Putamen (tissue), 1 donor: ENCODE results near the gene SPRR3.
"Not testable (repeated sequence)": the region's sequence is repeated elsewhere in the genome, so short reads cannot be mapped to it uniquely, and the experiment has no call there.

Experiments used
- DNase-seq: peaks from one replicate; pipeline ENCODE4 v3.0.0-alpha.2; 2016; ENCODE audit warnings: low spot score

SPRR3 gene

DNA sequence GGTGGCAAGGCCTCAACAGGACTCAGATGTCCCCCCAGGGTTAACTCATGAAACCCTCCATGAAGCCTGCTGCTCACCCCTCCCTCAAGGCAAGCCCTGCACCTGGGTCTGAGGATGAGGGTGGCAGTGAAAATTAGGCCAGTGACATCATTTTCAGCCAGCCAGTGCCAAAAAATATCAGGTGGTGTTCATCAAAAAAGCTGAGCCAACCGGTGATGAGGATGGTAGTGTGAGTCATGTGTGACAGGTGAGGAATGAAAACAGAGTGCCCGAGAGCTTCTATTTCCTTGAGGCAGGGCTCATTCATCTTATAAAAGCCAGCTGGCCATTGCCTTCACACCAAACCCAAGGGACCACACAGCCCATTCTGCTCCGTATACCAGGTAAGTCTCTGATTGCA is 17.8 kb upstream of the SPRR3 start, which contains the start of gene SPRR1A:
Gene SPRR1A (plus strand): TSS at position 339 of the 400 bp plus-strand sequence. CDS start 1,150 bp downstream, outside the sequence.
- DNase-seq: no peak

DNA sequence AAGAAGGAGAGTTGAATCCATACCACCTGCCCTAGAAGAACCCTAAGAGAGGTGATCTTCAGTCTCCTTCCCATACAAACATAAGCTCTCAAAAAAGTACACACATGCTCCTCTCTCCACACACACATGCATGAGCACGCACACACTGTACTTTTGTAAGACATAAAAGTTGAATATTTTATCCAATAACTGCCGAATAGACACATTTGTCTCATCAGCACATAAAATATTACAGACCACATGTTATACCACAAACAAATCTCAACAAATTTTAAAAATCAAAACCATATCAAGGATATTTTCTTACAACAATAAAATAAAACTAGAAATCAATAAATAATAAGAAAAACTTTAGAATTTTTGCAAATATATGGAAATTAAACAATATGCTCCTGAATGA is 15.0 kb upstream of the SPRR3 start:
- DNase-seq: no peak

DNA sequence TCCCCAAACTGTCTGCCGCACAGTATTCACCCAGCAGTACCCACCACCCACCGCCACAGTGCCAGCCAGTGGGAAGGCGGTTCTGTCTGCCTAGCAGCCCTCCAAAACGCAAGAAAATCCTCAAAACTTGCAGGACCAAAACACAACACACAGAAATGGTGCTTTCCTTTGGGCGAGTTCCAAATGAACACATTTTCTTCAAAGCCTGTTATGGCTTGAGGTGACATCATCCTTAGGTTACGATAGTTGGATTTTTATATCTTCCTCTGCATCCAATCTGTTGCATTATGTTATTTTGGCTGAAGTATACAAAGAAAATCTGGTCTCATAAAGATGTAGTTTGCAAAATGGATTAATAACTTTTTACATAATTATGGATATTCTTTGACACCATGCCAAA is 8.4 kb upstream of the SPRR3 start:
- DNase-seq: no peak

DNA sequence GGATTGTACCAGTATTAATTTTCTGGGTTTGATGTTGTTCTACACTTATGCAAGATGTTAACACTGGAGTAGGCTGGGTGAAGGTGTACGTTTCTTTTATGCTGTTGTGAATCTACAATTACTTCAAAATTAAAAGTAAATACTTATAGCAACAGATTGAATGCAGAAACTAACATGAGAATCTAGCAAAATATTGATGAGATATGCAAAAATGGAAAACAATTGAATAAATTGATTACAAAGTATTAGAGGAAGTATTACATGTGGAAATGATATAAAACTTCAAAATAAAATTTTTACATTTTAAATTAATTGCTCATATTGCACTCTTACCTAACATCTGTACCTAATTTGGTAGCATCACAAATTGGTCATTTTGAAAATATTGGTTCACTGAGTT is 5.7 kb upstream of the SPRR3 start:
- DNase-seq: no peak

DNA sequence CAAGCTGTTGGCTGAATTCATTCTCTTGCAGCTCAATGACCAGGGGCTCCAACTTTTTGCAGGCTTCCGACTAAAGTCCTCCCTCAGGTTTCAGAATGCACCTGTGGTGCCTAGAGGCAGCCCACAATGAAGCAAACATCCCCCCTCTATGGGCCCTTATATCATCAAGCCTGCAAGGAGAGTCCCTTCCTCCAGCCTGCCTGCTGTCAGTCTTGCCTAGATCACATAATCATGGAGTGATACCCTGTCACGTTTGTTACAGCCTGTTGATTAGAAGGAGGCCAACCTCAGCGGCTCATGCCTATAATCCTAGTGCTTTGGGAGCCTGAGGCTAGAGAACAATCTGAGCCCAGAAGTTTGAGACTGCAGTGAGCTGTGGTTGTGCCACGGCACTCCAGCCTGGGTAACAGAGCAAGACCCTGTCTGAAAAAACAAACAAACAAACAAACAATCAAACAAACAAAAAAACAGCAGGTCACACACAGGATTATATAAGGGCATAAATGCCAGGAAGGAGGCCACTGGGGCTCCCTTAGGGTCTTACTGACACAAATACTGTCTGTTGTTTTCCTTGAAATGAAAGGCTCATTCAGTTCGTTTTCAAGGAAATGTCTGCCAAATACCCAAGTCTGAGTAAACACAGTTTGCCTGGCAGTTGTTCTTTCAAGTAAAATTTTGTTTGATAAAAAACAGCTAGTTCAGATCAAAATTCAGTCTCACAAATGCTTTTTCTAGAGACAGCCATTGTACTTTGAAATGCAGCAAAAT is 4.7 kb upstream of the SPRR3 start:
- peak; percentile 22 for DNase-seq

DNA sequence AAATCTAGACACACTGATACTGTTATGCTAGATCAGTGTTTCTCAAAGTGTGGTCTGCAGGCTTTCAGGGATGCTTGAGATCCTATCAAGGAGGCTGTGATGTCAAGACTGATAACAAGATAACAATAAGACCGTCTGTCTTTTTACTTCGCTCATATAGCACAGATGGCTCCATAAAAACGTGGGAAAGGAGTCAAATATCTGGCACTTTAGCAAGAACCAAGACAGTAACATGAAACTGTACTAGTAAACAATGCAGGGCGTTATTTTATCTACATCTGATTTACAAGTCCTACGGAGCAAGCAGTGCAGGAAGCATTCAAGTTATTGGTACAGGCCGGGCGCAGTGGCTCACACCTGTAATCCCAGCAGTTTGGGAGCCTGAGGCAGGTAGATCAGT is 3.6 kb upstream of the SPRR3 start:
- no peak for DNase-seq

DNA sequence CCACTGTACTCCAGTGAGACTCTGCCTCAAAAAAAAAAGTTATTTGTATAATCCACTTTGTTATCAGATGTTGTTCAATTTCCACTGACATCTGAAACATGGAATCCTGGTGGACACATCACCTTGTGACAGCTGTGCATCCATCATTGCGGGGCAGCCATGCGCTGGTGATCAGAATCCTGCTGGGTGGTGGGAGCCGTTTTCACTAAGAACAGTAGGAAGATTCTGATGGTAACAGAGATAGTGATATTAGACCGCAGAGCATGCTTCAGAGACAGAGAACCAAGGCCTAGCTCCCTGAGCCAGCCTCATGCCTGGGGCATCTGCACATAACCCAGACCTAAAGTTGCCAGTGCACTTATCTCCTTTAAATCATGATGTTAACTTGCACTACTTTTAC is 3.1 kb upstream of the SPRR3 start:
- DNase-seq: no peak

DNA sequence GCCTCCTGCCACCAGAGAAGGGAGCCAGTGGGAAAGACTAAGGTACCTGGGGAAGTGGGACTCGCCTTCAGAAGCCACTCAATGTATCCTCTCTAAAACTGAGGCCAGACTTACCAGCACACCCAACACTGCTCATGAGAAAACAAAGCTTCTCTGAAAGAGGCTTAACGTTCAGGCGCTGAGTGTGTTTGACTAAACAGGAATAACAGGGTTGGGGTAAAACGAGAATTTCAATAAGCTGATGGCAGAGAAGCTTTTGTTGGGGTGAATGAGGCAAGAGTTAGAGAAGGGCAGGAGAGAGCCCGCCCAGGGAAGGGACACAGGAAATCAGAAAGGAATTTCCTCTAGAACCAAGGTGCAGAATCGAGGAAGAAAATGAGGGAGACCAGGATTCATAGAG is 1.7 kb upstream of the SPRR3 start:
- DNase-seq: no peak

DNA sequence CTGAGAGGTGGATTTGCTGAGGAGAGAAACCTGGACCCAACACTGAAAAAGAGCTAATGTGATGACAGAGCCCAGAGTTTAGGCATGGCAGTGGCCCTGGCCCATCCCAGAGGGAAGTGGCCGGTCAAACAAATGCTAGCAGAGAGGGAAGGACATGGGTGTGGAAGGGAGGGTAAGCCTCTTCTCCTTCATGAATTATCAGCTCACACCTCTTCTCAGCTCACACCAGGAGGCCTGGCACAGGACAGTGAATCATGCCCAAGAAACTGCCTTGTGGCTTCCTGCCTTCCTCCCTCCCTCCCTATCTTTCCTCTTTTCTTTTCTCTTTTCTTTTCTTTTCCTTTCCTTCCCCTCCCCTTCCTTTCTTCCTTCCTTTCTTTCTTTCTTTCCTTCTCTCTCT is 1.3 kb upstream of the SPRR3 start:
- DNase-seq: no peak

DNA sequence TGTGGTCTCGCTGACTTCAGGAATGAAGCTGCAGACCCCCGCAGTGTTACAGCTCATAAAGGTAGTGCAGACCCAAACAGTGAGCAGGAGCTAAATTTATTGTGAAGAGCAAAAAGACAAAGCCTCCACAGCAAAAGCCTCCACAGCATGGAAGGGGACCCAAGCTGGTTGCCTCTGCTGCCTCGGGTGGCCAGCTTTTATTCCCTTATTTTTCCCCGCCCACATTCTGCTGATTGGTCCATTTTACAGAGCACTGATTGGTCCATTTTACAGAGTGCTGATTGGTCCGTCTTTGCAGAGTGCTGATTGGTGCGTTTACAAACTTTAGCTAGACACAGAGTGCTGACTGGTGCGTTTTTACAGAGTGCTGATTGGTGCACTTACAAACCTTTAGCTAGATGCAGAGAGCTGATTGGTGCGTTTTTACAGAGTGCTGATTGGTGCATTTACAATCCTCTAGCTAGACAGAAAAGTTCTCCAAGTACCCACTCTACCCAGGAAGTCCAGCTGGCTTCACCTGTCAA is 9.7 kb downstream of the SPRR3 start:
- not testable (repeated sequence) for DNase-seq

DNA sequence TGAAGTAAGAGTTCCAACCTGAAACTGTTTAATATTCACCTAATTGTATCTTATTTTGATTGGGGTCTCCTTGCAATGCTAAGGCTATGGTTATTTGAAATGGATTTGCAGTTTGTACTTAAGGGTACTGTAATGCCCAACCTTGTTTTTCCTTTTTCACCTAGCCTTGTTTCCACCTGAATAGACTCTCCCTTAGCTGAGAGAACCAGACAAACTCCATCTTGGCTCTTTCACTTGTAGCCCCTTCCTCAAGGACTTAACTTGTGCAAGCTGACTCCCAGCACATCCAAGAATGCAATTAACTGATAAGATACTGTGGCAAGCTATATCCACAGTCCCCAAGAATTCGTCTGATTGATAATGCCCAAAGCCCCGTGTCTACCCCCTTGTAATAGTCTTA is 20.3 kb downstream of the SPRR3 start:
- not testable (repeated sequence) for DNase-seq

DNA sequence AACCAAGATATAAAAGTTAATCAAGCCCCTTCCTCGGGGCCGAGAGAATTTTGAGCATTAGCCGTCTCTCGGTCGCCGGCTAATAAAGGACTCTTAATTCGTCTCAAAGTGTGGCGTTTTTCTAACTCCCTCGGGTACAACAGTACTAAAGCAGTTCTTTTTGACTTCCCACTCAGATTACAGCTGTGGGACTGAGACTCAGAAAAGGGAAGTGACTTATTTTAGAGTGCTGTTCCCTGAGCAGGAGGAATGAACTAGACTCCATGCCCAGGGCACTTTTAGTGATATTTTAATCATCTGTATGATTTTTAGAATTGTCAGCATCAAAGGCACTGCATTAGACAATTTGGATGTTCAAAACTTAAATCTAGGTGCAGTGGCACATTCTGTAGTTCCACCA is 20.8 kb downstream of the SPRR3 start:
- not testable (repeated sequence) for DNase-seq

DNA sequence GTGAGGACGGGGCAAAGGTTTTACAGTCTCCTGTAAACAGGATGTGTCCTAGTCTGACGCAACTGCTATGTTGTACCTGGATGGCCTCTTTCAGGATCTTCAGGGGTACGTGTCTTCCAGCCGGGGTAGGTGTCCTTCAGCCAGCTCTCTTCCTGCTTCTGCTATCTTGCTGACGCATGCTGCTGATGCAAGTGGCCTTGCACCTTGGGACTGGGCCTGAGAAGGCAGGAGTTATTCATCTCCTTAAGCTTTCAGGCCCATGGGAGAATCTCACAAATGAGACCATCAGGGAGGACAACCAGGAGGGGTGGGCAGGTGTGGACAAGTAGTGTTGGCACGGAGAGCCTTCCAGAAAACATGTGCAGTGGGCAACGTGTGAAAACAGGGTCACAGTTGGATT is 21.6 kb downstream of the SPRR3 start:
- no peak for DNase-seq

DNA sequence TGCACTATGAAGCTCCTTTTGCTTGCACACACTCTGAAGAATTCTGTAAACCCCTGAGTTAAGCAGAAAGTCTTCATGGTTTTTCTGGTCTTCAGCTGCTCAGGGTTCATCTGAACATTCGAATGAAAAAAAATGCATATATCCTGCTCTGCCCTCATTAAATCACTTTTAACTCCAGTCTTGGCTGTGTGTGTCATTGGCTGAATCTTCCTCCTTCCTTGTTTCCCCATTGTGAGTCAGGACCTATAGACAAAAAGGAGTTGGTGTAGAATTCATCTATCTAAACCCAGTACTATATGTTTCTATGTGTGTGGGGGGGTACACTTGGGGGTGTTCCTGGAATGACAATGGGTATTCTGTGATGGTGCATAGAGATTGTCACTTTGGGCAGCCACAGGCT is 22.9 kb downstream of the SPRR3 start:
- DNase-seq: no peak

DNA sequence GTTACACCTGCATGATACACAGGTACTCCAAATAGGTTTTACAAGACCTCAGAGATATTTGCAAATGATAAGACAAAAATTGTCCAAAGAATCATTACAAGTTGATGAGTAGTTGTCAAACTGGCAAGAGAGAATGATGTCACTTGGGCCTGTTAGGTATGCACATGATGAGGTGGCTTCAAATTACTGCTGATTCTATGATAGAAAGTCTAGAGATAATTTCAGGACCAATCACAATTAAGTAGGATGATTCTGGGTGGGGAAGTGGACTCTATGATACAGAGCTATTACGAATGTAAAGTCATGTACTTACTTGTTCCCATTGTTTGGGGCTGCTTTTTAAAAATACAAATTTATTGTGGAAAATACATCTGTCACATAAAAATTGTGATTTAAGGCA is 24.2 kb downstream of the SPRR3 start:
- no peak for DNase-seq

DNA sequence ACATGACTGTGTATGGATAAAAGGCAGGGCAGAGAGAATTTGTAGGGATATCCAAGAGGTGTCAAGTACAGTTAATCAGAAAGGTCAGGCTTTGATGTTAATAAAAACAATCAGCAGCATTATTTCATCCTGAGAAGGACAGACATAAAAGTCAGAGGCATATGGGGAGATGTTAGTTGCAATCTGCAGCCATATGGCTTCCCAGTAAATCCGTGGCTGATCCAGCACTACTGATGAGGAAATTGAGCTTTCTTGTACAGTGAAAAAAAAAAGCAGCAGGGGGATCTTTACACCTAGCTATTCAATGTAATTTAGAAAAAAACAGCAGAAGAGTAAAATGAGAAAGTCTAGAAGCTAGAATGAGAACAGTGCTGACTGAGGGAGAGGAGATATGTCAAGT is 27.2 kb downstream of the SPRR3 start:
- DNase-seq: no peak

DNA sequence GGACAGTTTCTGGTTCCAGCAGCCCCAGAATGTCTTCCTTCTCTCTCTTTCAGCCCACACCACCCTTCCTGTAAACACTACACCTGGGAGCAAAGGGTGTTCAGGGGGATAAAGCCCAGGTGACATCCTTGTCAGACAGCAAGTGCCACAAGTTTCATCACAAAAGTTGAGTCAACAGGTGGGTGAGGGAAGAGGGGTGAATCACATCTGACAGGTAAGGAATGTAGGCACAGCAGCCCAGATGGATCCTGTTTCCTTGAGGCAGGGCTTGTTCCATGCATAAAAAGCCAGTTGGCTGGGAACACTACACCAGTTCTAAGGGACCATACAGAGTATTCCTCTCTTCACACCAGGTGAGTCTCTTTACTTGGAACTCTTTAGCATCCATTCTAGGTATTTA is 29.3 kb downstream of the SPRR3 start, which contains the start of gene SPRR1B:
Gene SPRR1B (plus strand): TSS at position 309 of the 400 bp plus-strand sequence. CDS start 1,143 bp downstream, outside the sequence.
- no peak for DNase-seq

DNA sequence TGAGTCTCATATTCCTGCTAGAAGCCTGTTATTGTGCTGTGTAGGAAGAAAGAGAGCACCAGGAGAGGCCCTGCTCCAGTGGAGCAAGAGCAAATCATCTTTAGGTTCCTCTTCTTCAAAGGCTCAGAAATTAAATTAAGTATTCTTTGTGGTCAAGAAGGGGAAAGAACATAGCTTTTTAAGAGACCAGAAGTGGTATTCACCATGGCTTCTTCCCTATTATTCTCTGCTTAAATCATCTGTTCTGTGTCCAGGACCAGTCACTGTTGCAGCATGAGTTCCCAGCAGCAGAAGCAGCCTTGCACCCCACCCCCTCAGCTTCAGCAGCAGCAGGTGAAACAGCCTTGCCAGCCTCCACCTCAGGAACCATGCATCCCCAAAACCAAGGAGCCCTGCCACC is 30.5 kb downstream of the SPRR3 start:
- DNase-seq: no peak

DNA sequence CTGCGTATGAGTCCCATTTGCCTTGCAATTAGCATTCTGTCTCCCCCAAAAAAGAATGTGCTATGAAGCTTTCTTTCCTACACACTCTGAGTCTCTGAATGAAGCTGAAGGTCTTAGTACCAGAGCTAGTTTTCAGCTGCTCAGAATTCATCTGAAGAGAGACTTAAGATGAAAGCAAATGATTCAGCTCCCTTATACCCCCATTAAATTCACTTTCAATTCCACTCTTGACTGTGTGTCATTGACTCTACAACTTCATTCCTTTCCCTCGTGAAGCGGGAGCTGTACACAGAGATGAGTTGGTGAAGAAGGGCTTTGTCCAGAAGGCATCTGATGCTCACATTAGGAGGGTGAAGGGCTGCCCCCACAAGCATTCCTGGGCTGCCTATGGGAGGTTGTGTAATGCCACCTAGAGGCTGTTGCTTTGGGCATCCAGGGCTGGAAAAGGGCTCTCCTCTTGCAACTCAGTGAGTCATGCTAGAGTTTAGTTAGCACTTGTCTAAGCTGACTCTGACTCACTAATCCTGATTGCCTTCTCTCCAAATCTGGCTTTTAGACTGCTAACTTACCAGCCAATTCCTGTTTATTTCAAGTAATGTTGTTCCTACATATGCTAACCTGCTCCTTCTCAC is 31.2 kb downstream of the SPRR3 start:
- DNase-seq: peak; percentile 1

DNA sequence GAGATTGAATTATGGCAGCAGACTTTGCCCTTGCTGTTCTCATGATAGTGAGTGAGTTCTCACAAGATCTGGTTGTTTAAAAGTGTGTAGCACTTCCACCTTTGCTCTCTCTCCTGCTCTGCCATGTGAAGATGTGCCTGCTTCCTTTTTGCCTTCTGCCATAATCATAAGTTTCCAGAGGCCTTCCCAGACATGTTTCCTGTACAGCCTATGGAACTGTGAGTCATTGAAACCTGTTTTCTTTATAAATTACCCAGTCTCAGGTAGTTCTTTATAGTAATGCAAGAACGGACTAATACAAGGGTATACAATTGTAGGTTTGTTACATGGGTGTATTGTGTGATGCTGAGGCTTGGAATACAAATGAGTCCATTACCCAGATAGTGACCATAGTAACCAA is 33.7 kb downstream of the SPRR3 start:
- no peak for DNase-seq

DNA sequence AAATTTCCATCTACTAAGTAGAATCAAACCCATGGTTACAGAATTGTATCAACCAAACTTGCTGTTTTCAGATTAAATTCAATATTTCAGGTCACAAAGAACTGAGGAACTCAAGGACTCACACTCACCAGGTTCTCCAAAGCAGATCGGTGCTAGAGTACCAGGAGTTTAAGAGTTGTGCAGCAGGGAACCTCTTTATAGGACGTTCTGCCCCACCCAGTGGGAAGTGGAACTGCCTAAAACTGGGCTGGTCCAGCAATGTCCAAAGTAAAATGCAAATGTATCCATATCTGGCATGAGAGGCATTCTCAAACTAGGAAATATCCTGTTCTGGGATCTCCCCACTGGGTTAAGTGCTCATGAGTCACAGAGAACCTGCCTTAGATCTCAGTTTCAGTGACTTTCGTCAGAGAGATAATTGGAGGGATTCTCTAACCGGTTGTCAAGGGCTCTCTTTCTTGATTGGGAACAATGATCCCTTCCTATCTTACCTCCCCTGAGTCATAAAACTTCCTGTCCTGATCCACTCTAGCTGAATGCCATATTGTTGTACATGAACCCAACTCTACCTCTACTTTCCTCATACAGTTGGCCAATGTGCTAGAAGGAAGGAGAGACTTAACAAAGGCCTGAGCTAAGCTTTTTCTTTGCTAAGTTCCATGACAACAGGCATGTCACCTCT is 39.5 kb downstream of the SPRR3 start, which contains the start of gene SPRR2D:
Gene SPRR2D (minus strand): TSS at position 171 of the 682 bp plus-strand sequence. CDS start 774 bp downstream, outside the sequence.
- no peak for DNase-seq

DNA sequence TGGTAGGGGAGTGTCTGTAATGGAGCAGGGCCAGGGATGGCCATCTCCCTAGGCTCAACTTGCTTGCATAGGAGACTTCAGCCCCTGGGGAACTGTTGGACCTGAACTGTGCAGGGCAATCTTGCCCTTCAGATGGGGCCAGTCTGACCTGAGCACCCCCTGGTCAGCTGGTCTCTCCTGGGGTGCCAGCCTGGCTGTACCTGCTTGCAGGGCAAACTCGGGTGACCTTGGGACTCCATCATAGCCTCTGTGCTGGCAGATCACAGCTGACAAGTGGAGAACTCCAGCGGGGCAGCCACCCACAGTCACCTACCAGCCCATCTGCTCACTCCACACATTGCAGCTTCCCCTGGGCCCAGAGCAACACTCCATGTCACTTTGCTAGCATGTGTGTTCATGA is 47.7 kb downstream of the SPRR3 start:
- DNase-seq: no peak
